HG02970 (cell line): Measurements from ENCODE around the gene COL6A1.

Experiments used
- ATAC-seq: cut with Tn5 transposase; IDR thresholded peaks from one replicate; pipeline ENCODE4 v1.9.1; 2021; ENCODE audit warnings: mild to moderate bottlenecking, moderate library complexity, moderate number of reproducible peaks; ENCODE audit not compliant: unreplicated experiment, low FRiP score

Gene COL6A1

DNA sequence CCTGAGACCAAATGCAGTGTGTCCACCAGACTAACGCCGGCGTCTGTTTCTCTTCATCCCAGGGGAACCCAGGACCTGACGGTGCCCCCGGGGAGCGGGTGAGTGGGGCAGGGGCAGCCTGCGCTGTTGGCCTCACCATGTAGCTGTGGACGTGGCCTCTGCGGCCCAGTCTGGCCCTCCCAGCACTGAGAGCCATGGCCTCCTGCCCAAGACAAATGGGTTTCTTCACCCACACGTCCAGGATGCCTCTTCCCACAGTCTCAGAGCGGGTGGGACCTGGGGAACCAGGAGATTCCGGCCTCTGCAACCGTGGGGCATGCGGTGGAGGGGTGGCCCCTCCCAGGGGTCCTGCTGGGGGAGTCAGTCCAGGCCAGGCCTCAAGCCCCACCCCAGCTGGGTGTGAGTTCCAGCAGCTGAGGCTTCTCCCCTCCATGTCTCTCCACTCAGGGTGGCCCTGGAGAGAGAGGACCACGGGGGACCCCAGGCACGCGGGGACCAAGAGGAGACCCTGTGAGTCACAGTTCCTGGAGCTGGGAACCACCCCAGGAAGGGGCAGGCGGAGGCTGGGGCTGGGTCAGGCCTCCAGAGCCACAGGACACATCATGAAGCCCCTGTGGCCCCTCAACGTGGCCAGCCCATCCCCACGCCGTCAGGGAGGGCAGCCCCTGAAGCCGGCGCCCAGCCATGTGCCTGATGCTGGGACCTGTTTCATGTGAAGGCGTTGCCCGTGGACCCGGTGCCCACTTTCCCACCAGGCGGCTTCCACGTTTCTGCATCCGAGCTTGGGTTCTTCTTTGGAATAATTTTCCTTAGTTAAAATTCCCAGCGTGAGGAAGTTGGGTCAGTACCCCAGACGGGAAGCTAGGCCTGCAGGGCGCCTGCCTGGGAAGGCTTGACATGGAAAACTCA lies 11.0 kb downstream of the COL6A1 start:
- no peak for ATAC-seq

- no peak for ATAC-seq
These were observed 11.9 kb downstream of the COL6A1 start for GRCh38 chr21:45993210-45994085.

DNA sequence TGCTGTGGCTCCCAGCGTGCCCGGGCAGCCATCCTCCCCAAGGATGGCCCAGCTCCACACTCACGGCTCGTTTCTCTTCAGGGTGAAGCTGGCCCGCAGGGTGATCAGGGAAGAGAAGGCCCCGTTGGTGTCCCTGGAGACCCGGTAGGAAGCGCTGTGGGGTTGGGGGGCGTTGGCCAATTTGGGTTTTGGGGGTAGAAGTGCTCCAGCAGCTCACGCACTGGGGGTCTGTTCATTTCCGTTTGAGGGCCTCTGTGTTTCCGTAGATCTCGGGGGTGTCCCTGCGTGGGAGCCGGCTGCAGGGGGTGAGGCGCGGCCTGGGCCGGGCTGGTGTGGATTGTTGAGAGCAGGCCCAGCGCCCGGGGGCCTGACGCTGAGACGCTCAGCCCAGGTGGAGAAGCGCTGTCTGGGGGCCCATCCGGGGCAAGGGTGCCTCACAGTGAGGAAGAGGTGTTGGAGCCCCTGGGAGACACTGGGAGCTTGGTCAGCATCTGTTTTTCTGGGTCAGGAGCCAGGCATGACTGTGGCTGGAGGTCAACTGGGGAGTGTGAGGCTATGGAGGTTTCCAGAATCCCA lies 12.6 kb downstream of the COL6A1 start:
- ATAC-seq = no peak

DNA sequence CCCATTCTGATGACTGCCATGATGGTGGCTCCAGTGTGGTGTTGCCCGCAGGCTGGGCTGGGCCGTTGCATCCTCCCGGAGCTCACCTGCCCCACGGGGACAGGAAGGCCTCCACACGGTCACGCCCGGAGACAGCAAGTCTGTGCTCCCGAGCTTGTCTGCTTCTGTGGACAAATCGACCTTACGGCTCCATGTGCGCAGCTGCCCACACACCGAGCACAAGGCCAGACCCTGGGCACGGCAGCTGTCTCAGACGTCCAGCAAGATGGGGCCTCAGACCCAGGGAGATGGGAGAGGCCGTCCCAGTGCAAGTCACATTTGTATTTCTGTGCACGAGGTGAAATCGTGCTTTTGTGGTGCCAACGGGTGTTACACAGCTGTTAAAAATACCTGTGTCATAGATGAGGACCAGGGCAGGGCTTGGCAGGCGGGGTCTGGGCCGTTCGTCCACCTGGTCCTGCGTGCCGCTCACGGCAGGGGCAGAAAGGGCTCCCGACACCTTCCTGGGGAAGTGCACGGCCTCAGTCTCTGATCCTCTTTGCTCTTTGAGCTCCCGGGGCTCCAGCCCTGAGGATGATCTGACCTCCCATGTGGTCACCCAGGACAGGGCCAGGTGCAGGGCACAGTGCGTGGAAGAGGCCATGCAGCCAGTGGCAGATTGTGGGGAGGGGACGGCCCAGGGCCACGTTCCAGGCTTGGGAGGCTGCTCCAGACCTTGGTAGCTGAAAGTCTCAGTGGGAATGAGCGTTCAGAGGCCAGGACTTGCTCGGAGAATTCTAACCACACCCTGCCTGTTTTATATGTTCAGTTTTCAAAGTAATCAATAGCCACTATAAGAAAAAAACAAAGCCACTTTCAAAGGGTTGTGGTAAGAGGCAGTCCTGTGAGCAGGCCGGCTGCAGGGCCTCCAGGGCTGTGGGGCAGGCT lies 13.5 kb downstream of the COL6A1 start:
- ATAC-seq = no peak

GRCh38 chr21:45995686-45996179 lies 14.2 kb downstream of the COL6A1 start:
- no peak for ATAC-seq

DNA sequence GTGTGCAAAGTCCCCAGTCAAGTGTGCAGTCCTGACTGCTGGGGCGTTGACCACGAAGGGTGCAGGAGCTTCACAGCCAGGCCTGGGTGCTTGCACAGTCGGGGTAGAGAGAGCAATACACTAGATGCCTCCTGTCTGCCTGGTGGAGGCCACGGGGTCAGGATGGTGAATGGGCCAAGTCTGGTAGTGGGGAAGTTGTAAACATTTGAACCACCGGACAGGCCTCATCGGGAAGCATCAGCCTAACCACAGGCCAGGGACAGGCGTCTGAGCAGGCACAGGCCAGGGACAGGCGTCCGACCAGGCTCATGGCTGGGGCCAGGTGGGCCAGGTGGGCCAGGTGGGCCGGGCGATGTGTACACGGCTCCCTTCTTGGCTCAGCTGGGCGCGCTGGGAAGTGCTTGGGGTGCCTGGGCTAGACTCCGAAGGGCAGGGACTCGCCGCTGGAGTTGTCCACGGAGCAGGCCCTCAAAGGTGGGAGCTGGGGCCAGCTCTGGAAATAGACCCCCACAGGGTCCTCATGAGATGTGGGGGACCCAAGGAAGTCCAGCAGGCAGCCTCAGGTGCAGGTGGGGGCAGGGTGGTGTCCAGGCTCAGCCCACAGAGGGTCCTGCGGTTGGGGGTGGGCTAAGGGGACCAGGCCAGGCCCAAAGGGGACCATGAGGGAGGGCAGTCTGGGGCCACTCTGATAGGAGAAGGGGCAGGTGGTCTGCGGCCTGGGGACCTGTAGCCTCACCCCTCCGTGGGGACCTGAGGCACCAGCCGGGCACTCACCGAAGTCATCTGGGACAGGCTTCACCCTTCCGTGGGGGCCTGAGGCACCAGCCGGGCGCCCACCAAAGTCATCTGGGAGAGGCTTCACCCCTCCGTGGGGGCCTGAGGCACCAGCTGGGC lies 15.0 kb downstream of the COL6A1 start:
- no peak for ATAC-seq

DNA sequence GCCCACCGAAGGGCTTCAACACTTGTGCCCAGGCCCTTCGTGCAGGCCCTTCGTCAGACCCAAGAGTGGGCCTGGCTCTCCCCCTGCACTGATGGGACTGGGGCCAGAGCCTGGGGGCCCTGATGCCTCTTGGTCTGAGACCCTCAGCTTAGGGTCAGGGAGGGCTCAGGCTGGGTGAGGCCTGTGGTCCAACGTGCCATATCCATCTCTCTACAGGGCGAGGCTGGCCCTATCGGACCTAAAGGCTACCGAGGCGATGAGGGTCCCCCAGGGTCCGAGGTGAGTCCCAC lies 15.6 kb downstream of the COL6A1 start:
- ATAC-seq = no peak

DNA sequence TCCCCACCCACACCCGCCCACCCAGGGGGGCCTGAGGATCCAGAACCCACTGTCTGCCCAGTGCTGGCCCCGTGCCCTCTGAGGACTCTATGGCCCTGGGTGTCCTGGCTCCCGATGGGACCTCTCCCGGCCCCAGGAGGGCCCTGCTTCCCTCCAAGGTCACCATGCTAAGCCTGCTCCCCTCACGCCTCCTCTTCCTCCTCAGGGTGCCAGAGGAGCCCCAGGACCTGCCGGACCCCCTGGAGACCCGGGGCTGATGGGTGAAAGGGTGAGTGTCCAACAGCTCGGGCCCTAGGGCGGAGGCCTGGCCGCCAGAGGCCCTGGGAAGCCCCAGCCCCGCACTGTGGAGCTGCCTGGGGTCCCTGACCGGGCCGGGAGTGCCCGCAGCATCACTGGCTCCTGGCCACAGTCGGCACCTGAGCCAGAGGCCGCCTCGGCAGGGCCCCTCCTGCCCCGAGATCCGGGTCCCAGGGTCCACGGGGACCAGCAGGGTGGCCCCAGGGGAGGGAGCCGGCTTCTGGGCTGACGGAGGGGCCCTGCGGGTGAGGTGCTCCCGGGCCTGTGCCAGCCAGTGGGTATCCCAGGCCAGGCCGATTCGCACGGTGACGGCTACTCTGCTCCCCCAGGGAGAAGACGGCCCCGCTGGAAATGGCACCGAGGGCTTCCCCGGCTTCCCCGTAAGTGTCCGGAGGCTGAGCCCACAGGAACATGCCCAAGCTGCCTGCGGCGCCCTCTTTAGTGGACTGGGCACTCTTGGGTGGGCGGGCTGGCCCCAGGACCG lies 16.1 kb downstream of the COL6A1 start:
- ATAC-seq = no peak

- no peak for ATAC-seq
These were observed 16.7 kb downstream of the COL6A1 start for GRCh38 chr21:45998276-45998701.

DNA sequence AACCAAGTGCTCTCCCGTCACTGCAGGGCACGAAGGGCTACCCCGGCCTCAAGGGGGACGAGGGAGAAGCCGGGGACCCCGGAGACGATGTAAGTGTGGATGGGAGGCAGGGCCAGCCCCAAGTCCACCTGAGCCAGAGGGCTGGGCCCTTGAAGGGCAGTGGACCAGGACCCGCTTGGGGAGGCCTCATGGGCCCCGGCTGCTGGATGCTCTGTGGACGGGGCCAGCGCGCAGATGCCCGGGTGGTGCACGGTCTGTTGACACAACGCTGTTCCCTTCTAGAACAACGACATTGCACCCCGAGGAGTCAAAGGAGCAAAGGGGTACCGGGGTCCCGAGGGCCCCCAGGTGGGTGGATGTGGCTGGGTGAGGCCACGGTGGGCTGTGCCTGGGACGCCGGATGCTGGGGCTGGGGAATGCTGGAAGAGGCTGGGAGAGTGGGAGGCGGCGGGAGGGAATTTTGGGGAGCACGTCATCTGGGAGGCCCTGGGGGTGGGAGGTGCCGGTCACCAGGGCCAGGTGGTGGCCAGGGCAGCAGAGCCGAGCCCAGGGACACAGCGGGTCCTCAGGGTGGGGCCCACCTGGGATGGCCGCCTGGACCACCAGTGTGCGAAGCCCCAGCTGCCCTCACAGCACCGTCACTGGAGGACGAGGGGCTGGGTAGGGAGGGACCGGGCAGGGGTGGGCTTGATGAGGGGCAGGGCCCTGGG lies 17.5 kb downstream of the COL6A1 start:
- no peak for ATAC-seq

DNA sequence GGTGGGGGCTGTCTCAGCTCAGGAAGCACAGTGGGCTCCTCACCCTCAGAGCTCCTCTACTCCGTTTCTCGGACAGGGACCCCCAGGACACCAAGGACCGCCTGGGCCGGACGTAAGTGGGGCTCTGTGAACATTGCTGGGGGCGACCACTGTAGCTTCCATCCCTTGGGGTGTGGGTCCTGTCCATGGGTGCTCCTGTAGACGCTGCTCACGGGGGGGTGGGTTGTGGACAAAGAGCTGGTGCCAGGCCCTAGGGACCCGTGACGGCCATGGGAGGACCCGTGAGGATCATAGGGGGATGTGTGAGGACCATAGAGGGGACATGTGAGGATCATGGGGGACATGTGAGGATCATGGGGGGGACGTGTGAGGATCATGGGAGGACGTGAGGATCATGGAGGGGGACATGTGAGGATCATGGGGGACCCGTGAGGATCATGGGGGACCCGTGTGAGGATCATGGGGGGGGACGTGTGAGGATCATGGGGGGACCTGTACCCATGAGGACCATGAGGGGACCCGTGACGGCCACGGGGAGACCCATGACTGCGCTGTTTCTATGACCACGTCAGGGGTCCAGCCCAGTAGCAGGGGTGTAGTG lies 18.1 kb downstream of the COL6A1 start:
- no peak for ATAC-seq

- ATAC-seq = no peak
These were observed 18.7 kb downstream of the COL6A1 start for GRCh38 chr21:46000182-46000730.

GRCh38 chr21:46000731-46001641 lies 19.4 kb downstream of the COL6A1 start:
- ATAC-seq = no peak

DNA sequence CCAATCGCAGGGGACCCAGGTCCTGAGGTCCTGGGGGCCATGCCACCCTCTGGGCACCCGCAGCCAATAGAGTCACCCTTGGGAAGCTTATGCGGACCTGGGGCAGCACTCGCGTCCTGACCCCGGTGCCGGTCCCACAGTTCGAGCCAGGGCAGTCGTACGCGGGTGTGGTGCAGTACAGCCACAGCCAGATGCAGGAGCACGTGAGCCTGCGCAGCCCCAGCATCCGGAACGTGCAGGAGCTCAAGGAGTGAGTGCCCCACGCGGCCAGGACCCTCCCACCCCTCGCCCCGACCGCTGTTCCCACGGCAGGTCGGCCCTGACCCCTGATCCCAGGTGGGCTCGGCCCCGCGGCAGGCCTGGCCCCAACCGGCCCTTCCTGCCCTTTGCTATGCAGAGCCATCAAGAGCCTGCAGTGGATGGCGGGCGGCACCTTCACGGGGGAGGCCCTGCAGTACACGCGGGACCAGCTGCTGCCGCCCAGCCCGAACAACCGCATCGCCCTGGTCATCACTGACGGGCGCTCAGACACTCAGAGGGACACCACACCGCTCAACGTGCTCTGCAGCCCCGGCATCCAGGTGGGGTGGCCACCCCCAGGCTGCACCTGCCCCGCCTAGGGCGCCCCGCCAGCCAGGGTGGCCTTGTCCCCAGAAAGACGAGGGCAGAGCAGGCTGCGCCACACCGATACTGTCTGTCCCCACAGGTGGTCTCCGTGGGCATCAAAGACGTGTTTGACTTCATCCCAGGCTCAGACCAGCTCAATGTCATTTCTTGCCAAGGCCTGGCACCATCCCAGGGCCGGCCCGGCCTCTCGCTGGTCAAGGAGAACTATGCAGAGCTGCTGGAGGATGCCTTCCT lies 20.5 kb downstream of the COL6A1 start:
- no peak for ATAC-seq
